ENCODE measurements around the gene OR13A1.
"Not testable (repeated sequence)": the region's sequence is repeated elsewhere in the genome, so short reads cannot be mapped to it uniquely, and the experiment has no call there.

The OR13A1 gene, protein sequence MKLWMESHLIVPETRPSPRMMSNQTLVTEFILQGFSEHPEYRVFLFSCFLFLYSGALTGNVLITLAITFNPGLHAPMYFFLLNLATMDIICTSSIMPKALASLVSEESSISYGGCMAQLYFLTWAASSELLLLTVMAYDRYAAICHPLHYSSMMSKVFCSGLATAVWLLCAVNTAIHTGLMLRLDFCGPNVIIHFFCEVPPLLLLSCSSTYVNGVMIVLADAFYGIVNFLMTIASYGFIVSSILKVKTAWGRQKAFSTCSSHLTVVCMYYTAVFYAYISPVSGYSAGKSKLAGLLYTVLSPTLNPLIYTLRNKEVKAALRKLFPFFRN

DNA sequence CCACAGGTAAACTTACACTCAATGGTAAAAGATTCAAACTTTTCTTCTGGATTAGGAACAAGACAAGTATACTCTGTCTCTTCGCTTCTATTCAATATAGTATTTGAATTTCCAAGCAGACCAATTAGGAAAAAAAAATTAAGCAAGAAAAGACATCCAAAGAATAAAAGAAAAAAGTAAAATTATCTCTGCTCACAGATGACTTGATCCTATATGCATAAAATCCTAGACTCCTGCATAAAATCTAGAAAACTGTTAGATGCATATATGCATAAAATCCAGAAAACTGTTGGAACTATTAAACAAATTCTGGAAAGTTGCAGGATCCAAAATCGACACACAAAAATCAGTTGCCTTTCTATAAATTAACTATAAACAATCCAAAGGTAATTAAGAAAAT is at the start of gene OR13A1:
OR13A1 (minus strand) TSS at position 101 of the 400 bp plus-strand sequence. CDS start 11,186 bp downstream, outside the sequence.
- in situ Hi-C loops (cut with MboI; ENCODE audit: low sequenced_read_pairs) = no loop called here

DNA sequence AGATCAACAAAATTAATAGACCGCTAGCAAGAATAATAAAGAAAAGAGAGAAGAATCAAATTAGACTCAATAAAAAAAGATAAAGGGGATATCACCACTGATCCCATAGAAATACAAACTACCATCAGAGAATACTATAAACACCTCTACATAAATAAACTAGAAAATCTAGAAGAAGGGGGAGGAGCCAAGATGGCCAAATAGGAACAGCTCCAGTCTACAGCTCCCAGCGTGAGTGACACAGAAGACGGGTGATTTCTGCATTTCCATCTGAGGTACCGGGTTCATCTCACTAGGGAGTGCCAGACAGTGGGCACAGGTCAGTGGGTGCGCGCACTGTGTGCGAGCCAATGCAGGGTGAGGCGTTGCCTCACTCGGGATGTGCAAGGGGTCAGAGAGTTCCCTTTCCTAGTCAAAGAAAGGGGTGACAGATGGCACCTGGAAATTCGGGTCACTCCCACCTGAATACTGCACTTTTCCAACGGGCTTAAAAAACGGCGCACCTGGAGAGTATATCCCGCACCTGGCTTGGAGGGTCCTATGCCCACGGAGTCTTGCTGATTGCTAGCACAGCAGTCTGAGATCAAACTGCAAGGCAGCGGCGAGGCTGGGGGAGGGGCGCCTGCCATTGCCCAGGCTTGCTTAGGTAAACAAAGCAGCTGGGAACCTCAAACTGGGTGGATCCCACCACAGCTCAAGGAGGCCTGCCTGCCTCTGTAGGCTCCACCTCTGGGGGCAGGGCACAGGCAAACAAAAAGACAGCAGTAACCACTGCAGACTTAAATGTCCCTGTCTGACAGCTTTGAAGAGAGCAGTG is 46.8 kb upstream of the OR13A1 start:
- in situ Hi-C loops (cut with MboI; ENCODE audit: low sequenced_read_pairs) = not testable (repeated sequence)

DNA sequence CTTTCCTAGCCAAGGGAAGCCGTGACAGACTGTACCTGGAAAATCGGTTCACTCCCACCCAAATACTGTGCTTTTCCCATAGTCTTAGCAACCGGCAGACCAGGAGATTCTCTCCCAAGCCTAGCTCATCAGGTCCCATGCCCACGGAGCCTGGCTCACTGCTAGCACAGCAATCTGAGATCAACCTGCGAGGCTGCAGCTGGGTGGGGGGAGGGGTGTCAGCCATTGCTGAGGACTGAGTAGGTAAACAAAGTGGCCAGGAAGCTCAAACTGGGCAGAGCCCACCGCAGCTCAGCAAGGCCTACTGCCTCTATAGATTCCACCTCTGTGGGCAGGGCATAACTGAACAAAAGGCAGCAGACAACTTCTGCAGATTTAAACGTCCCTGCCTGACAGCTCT is 43.6 kb upstream of the OR13A1 start:
- in situ Hi-C loops (cut with MboI; ENCODE audit: low sequenced_read_pairs) = not testable (repeated sequence)

- in situ Hi-C loops (cut with MboI; ENCODE audit: low sequenced_read_pairs) = no loop called here
Observed at GRCh38 chr10:45355494-45355893, 40.1 kb upstream of the OR13A1 start.

DNA sequence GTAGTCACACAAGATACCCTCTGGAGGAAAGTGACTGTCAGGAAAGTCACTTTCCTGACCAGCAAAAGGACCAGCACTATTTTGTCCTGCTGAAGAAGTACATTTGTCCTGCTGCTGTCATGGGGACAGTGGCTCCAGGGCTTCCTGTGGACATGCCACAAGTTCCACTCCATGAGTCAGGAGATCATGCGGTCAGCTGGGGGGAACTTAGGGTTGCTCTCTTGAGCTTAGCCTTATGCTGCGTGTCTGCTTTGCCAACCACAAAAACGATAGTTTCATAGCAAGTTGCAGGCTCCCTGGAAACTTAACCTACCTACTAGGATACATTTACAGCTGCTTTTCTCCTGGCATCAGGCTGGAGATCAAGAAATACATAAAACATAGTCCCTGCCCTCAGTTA is 38.9 kb upstream of the OR13A1 start:
- in situ Hi-C loops (cut with MboI; ENCODE audit: low sequenced_read_pairs) = no loop called here

DNA sequence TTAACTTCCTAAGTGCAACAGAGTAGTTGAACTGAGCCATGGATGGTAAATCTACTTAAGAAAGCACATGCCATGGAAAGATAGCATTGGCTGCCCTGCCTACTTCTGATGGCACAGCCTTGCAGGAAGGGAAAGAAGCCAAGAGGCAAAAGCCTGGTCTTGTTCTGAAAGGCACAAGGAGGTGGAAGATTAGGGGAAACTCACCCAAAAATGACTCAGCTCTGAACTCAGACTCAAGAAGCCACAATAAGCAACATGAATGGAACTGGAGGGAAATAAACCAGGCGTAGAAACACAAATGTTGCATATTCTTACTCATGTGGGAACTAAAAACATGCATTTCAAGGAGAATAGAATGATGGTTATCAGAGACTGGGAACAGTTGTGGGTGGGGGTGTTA is 37.8 kb upstream of the OR13A1 start:
- in situ Hi-C loops (cut with MboI; ENCODE audit: low sequenced_read_pairs) = no loop called here

GRCh38 chr10:45348196-45348765 is 32.9 kb upstream of the OR13A1 start:
- in situ Hi-C loops (cut with MboI; ENCODE audit: low sequenced_read_pairs) = not testable (repeated sequence)

DNA sequence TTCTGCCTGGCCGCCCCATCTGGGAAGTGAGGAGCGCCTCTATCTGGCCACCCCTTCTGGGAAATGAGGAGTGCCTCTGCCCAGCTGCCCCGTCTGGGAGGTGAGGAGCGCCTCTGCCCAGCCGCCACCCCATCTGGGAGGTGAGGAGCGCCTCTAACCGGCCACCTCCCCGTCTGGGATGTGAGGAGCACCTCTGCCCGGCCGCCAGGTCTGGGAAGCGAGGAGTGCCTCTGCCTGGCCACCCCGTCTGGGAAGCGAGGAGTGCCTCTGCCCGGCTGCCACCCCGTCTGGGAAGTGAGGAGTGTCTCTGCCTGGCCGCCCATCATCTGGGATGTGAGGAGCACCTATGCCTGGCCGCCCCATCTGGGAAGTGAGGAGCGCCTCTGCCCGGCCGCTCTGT is 32.1 kb upstream of the OR13A1 start:
- in situ Hi-C loops (cut with MboI; ENCODE audit: low sequenced_read_pairs) = not testable (repeated sequence)

GRCh38 chr10:45346652-45347335 is 31.4 kb upstream of the OR13A1 start:
- in situ Hi-C loops (cut with MboI; ENCODE audit: low sequenced_read_pairs) = not testable (repeated sequence)

DNA sequence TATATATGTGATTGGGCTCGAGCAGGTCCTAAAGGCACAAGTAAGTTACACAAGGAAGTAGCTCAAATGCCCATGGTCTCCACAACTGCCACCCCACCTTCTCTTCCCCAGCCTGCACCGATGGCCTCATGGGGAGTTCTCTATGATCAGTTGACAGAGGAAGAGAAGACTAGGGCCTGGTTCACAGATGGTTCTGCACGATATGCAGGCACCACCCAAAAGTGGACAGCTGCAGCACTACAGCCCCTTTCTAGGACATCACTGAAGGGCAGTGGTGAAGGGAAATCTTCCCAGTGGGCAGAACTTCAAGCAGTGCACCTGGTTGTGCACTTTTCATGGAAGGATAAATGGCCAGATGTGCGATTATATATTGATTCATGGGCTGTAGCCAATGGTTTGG is 25.0 kb upstream of the OR13A1 start:
- in situ Hi-C loops (cut with MboI; ENCODE audit: low sequenced_read_pairs) = not testable (repeated sequence)

DNA sequence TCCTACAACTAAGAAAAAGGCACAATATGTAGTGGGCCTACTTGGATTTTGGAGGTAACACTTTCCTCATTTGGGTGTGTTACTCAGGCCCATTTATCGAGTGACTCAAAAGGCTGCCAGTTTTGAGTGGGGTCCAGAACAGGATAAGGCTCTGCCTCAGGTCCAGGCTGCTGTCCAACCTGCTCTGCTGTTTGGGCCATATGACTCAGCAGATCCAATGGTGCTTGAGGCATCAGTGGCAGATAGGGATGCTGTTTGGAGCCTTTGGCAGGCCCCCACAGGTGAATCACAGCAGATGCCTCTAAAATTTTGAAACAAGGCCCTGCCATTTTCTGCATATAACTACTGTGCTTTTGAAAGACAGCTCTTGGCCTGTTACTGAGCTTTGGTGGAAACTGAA is 24.5 kb upstream of the OR13A1 start:
- in situ Hi-C loops (cut with MboI; ENCODE audit: low sequenced_read_pairs) = no loop called here

DNA sequence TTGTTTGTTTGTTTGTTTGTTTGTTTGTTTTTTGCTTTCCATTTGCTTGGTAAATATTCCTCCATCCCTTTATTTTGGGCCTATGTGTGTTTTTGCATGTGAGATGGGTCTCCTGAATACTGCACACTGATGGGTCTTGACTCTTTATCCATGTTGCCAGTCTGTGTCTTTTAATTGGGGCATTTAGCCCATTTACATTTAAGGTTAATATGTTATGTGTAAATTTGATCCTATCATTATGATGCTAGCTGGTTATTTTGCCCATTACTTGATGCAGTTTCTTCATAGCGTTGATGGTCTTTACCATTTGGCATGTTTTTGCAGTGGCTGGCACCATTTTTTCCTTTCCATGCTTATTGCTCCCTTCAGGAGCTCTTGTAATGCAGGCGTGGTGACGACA is 16.4 kb upstream of the OR13A1 start:
- in situ Hi-C loops (cut with MboI; ENCODE audit: low sequenced_read_pairs) = not testable (repeated sequence)

DNA sequence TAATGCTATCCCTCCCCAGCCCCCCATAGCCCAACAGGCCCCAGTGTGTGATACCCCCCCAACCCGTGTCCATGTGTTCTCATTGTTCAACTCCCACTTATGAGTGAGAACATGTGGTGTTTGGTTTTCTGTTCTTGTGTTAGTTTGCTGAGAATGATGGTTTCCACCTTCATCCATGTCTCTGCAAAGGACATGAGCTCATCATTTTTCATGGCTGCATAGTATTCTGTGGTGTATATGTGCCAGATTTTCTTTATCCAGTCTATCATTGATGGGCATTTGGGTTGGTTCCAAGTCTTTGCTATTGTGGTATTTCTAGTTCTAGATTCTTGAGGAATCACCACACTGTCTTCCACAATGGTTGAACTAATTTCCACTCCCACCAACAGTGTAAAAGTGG is 11.5 kb upstream of the OR13A1 start:
- in situ Hi-C loops (cut with MboI; ENCODE audit: low sequenced_read_pairs) = not testable (repeated sequence)

GRCh38 chr10:45325116-45325515 is 9.7 kb upstream of the OR13A1 start:
- in situ Hi-C loops (cut with MboI; ENCODE audit: low sequenced_read_pairs) = no loop called here

DNA sequence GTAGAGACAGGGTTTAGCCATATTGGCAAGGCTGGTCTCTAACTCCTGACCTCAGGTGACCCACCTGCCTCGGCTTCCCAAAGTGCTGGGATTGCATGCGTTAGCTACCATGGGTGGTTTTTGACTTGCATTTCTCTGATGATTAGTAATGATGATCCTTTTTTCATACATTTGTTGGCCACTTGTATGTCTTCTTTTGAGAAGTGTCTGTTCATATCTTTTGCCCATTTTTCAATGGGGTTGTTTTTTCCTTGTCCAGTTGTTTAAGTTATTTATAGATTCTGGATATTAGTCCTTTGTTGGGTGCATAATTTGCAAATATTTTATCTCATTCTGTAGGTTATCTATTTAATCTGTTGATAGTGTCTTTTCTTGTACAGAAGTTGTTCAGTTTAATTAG is 4.3 kb upstream of the OR13A1 start:
- in situ Hi-C loops (cut with MboI; ENCODE audit: low sequenced_read_pairs) = no loop called here

- in situ Hi-C loops (cut with MboI; ENCODE audit: low sequenced_read_pairs) = no loop called here
Observed at GRCh38 chr10:45313264-45313873, 2.0 kb downstream of the OR13A1 start.

DNA sequence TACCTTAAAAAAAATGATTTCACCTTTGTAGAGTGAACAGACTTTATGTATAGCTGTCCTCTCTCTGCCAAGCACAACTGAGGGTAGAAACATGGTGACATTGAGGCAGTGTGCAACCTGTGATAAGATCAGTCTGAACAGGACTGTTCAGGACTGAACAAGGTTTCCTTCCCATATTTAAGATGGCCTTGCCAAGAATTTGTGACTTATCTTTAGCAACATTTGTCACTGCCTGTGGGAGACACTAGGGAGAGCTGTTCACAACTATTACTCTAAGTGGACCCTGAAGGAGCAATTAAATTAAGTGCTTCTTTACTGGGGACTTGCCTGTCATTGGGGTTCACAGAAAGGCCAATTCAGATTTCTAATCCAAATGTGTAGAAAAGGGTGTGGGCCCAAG is 6.7 kb downstream of the OR13A1 start:
- in situ Hi-C loops (cut with MboI; ENCODE audit: low sequenced_read_pairs) = no loop called here

DNA sequence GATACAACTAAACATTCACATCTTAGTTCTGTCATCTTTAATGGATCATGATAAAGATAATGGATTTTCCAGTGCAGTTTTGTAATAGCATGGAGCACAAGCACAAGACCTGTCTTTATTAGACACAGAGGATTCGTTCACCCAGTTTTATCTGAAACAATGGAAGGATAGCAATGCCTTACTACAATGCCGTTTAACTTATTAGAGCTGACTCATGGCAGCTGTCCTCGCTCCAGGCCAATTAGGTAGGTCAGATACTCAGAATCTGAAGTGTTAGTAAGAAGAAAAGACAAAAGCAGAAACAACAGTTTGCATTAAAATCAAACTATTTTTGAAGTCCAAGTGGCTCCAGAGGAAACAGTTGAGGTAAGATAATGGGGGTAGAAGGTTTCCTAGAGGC is 12.8 kb downstream of the OR13A1 start:
- in situ Hi-C loops (cut with MboI; ENCODE audit: low sequenced_read_pairs) = no loop called here

- in situ Hi-C loops (cut with MboI; ENCODE audit: low sequenced_read_pairs) = not testable (repeated sequence)
Observed at GRCh38 chr10:45298341-45298955, 17.0 kb downstream of the OR13A1 start.

DNA sequence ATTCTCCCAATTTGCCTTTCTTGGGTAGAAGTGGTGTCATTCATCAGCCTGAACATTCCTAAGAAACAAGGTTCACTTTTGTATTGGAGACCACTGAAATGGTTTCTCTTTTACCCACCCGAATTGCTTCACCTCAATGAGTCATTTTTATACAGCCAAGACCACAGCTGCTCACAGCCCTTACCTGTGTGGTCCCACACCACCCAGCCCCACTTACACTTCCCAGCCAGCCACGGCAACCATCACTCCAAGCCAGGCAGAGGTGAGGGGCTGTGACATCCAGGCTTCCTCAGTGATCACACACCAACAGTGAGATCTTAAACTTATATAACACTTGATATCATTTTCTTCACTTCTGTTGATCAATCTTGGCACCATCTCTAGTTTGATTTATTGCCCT is 20.7 kb downstream of the OR13A1 start:
- in situ Hi-C loops (cut with MboI; ENCODE audit: low sequenced_read_pairs) = no loop called here
